GM10847 (cell line): ENCODE results near the gene ASB8.

ENCODE experiments used
- POLR2A ChIP-seq: IDR thresholded peaks from 2 replicates; pipeline ENCODE4 v1.6.1; 2011; ENCODE audit not compliant: insufficient read length; ENCODE audit errors: extremely low read depth

ASB8 gene

GRCh38 chr12:48187916-48188695 is 30.8 kb upstream of the ASB8 start:
- TF ChIP-seq POLR2A = no peak

DNA sequence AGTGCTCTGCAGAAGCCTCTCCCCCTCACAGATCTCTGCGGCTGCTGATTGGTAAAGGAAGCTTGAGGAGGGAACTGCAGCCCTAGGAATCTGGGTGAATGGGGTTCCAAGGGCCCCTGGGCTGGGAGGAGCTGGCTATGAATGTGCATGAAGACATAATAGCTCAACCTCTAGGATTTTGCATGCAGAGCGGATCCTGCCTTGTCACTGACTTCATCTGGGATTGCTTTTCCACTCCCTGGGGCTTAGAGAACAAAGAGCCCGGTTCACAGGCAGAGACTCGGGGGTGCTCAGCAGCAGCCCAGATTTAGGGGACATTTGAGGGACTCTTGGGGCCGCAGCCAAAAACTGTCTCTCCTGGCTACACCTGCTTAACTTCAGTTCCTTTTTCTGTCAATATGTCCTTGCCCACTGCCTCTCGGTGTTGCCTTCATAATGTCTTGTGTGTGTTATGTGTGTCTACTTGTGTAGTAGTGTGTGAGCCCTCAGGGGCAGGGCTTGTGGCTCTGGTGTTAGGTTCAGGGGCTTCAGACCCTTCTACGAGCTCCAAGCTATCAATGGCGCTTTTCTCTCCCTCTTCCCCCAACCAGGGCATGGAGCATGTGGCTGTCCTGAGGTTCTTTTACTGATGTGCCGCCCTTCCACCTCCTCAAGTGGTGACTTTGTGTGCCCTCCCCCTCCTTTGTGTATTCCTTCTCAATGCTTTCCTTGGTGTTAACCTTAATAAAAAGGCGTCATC is 28.0 kb upstream of the ASB8 start:
- no peak for TF ChIP-seq POLR2A

- TF ChIP-seq POLR2A = no peak
Observed at GRCh38 chr12:48184549-48184922, 27.2 kb upstream of the ASB8 start.

GRCh38 chr12:48183876-48184548 is 26.7 kb upstream of the ASB8 start:
- no peak for TF ChIP-seq POLR2A

DNA sequence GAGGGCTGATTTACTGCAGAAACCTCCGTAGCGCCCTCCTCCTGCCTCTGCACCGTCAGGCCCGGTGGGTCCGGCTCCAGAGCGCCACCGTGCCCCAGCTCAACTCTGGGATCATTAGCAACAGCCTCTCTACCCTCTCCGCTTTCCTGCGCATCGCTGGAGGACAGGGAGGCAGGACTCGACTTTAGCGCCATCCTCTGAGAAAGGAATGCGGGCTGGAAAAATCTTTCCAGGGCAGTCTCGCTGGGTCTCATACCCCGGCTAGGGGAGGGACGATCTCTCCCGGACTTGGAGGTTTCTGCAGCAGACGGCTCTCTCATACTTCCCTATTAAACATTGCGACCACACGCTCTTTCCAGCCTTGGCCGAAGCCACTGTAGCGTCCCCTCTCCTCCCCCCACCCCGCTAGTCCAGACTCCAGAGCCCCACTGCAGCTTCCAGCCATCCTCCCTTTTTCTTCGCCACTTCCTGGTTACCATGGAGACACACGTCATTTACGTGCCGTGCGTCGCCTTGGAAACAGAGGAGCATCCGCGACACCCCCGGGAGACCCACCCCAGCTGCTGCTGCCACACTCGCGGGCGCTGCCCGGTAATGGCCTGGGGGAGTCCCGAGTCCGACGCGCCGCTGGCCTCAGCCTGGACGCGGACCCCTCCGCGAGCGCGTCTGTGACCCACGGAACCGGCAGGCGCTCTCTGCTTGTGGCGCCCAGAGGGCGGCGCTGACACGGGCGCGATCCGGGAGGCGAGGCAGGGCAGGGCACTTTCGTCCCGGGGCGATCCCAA is 26.0 kb upstream of the ASB8 start, which contains the start of gene CCDC184:
Gene CCDC184, plus strand, starts transcription at position 554 of the 785 bp plus-strand sequence. CDS start 479 bp downstream, outside the sequence.
- no peak for TF ChIP-seq POLR2A

- TF ChIP-seq POLR2A = no peak
Observed at GRCh38 chr12:48182631-48183030, 25.3 kb upstream of the ASB8 start.

DNA sequence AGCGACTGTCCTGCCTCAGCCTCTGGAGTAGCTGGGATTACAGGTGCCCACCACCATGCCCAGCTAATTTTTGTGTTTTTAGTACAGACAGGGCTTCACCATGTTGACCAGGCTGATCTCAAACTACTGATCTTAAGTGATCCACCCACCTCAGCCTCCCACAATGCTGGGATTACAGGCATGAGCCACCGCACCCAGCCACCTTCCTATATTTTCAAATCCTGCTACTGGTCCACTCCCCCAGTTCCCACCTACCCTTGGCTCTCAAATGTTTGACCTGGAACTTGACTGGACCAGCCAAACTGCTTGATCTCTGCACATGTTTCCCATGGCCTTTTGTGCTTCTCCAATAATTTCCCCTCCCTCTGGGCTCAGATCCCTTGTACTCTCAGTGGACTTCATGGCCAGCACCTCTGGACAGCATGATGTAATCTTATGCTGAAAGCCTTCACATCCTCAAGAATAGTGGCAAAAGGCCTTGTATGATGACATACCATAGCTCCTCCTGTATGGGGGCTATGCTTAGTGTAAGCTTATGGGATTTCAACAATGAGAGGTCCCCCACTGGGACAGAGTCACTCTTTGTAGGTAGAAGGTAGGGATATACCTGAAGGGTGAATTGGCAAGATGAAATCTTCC is 23.7 kb upstream of the ASB8 start:
- TF ChIP-seq POLR2A = no peak

DNA sequence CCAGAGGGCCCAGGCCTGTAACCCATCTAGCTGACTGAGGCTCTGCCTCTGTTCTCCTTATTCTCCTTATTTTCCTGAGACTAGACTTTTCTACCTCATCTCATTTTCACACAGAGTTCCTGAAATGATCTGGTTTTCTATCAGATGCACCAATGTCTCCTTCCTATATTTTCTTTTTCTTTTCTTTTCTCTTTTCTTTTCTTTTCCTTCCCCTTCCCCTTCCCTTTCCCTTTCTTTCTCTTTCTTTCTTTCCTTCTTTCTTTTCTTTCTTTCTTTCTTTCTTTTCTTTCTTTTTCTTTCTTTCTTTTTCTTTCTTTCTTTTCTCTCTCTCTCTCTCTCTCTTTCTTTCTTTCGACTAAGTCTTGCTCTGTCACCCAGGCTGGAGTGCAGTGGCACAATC is 23.1 kb upstream of the ASB8 start:
- TF ChIP-seq POLR2A = no peak

DNA sequence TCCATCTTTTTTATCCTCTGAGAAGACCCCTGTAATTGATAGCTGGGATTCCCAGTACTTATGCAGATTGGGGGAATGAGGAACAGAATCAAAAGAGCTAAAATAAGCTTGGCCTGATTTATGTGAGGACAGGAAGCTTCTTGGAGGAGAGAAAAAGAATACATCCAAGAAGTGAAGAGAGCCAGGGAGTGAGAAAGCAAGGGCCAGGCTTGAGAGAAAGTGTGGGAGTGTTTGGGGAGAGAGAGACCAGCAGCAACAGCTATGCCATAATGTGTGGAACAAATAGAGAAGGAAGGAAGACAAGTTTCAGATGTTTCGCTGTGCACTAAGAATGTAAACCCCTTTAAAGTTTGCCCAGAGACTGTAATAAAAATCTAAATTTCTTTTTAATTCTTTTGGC is 22.2 kb upstream of the ASB8 start:
- no peak for TF ChIP-seq POLR2A

DNA sequence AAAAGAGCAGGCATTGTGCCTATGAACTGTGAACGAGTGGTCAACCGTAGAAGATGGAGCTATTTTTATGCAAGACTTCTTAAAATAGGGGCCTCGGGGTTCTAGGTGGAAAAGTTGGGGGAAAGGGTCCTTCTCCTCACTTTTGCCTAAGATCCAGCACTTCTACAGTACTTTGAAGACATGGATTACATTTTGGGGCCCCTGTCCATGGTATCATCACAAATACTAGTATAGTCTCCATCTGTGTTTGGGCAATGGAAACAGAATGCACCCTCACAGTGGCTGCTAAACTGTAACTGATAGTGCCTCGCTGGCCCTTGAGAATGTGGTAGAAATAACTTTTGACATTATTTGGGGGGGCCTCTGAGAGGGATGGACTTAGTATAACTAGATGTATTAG is 20.7 kb upstream of the ASB8 start:
- TF ChIP-seq POLR2A = no peak

- TF ChIP-seq POLR2A = no peak
Observed at GRCh38 chr12:48176417-48176751, 19.1 kb upstream of the ASB8 start.

DNA sequence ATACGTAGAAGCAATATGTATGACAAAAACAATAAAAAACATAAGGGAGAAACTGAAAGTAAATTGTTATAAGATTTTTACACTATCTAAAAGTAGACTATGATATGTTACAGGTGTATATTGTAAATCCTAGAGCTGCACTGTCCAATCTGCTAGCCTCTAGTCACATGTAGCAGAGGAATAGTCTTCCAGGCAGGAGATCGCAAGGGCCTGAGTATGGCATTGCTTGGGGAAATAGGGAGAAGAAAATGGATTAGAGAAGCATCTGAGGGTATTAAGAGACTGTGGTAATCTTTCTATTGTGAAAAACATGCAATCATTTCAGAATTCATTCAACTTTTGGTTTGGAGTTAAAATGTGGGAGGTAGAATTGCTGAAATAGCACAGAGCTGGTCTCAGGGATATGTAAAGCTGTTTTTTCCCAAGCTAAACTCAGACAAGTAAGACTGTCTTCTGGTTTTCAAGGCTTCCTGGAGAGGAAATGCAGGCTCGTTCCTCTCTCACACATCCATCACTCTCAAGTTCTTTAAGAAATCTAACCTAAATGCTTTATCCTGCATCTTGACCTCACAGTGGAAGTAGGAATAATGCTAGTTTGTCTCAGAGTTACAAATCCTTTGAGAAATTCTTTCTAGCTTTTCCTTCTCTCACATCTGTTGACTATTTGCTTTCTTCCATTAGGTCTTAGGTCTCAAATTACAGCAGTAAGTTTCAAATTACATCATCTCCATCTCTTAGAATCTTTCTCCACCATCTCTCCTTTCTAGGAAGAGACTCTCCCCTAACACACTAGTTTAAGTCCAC is 18.5 kb upstream of the ASB8 start:
- TF ChIP-seq POLR2A = no peak

DNA sequence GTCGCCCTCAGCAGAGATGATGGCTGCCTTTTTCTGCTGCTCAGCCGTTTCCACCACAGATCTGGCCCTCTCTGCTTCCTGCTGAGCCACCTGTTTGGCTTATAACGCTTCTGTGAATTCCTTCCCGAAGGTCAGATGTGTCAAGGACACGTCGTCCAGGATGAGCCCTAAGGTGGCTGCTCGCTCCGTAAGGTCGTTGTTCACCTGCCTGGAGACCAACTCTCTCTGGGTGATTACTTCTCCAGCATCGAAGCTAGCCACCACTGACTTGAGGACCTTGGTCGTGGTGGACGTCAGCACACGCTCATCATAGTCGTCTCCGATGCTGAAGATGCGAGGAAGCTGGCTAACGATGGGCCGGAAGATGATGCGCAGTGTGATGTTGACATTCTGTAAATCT is 11.7 kb upstream of the ASB8 start:
- TF ChIP-seq POLR2A = no peak
